ENCODE results near the gene FRMD4A.

GRCh38 chr10:14036233-14036632 lies 294.5 kb downstream of the FRMD4A start:
- no peak for TF ChIP-seq POLR2A (IDR thresholded peaks at IDR 0.05; ENCODE audit: low read depth, low read length)
- no peak for TF ChIP-seq POLR2AphosphoS5 (IDR thresholded peaks at IDR 0.05; ENCODE audit: low read depth, low read length)
